Ascending aorta (tissue), 2 donors: ENCODE measurements around the gene FOXI1. TPM values are rescaled to one million over a fixed set of nuclear protein-coding genes. Genes with fewer than 3 reads are reported as not detected.

ENCODE experiments used
- DNase-seq, 2 donors: peaks; one replicate each; pipeline ENCODE4 v3.0.0-alpha.2; 2019; ENCODE audit warnings: low spot score in 2 of 2
- H3K27ac ChIP-seq, 2 donors: fragments of 200-600 bp; sonication (generic); one replicate each; pipeline ENCODE4 v1.5.1; 2016 to 2017; ENCODE audit warnings: mild to moderate bottlenecking in 1 of 2
- H3K27me3 ChIP-seq: fragments of 200-600 bp; sonication (generic); one replicate; pipeline ENCODE4 v1.5.1; 2017
- H3K36me3 ChIP-seq, 2 donors: fragments of 200-600 bp; sonication (generic); one replicate each; pipeline ENCODE4 v1.5.1; 2016
- H3K4me1 ChIP-seq, 2 donors: fragments of 200-600 bp; sonication (generic); one replicate each; pipeline ENCODE4 v1.5.1; 2016 to 2017; ENCODE audit warnings: mild to moderate bottlenecking in 1 of 2
- H3K4me3 ChIP-seq, 2 donors: fragments of 200-600 bp; sonication (generic); one replicate each; pipeline ENCODE4 v1.5.1; 2016 to 2017; ENCODE audit warnings: mild to moderate bottlenecking in 1 of 2
- H3K9me3 ChIP-seq, 2 donors: fragments of 200-600 bp; sonication (generic); one replicate each; pipeline ENCODE4 v1.5.1; 2016
- CTCF ChIP-seq, 3 experiments: fragments of 200-600 bp in 2 of 3; fragments of 450-650 bp in 1 of 3; sonication (generic) in 2 of 3; IDR thresholded peaks; one replicate each; pipeline ENCODE4 v1.5.1; 2016 to 2019; ENCODE audit warnings: antibody characterized with exemption in 3 of 3, mild to moderate bottlenecking in 1 of 3, moderate library complexity in 1 of 3
- intact Hi-C: fragments of 100-400 bp; cut with DNase I; formaldehyde crosslinking; loops from one replicate; pipeline ENCODE4 v1.15.1; 2023
- total RNA-seq: library from RNA; depleted of rRNA; stranded (reverse); fragments of >200 nt; gene quantifications from one replicate; pipeline ENCODE4 v1.1.0, GENCODE V29; 2016

The FOXI1 gene
- total RNA-seq, 1 donor from 2014 or later = not detected

- Histone ChIP-seq H3K4me3 (no peak overlapping the region), H3K36me3 (no peaks in the 10 kb centered on the region), H3K9me3 (no peaks in the 10 kb centered on the region), H3K4me1 (peaks cover 0 to 6% of the 10 kb centered on the region in 2 donors), H3K27ac (no peak overlapping the region), H3K27me3 (no peaks in the 10 kb centered on the region)
- no peak for TF ChIP-seq CTCF (IDR thresholded peaks at IDR 0.05)
- intact Hi-C loops = no loop called here
- DNase-seq = no peak
Observed at GRCh38 chr5:170148430-170149205, 42.9 kb downstream of the FOXI1 start.

GRCh38 chr5:170149206-170149515 lies 43.5 kb downstream of the FOXI1 start:
- intact Hi-C loops = no loop called here
- Histone ChIP-seq H3K4me1 (peaks cover 0 to 6% of the 10 kb centered on the region in 2 donors), H3K27ac (no peak overlapping the region), H3K36me3 (no peaks in the 10 kb centered on the region), H3K27me3 (no peaks in the 10 kb centered on the region), H3K9me3 (no peaks in the 10 kb centered on the region), H3K4me3 (no peak overlapping the region)
- DNase-seq = no peak
- no peak for TF ChIP-seq CTCF (IDR thresholded peaks at IDR 0.05)

- Histone ChIP-seq H3K4me1 (peaks cover 0 to 6% of the 10 kb centered on the region in 2 donors), H3K27me3 (no peaks in the 10 kb centered on the region)
Observed at GRCh38 chr5:170150713-170151096, 45.0 kb downstream of the FOXI1 start.

GRCh38 chr5:170151097-170151831 lies 45.6 kb downstream of the FOXI1 start:
- TF ChIP-seq CTCF (IDR thresholded peaks at IDR 0.05) = no peak
- peak overlapping the region; percentile 65 to 68 for H3K27ac ChIP-seq
- DNase-seq = peak in 1 of 2 donors; percentile 80
- no peaks in the 10 kb centered on the region for H3K27me3 ChIP-seq
- intact Hi-C loops = loop anchor here (5.0 kb wide), 1 partner anchor 236 kb away; the partner anchor contains the start of gene KCNMB1
- H3K4me3 ChIP-seq = no peak overlapping the region
- H3K9me3 ChIP-seq = no peaks in the 10 kb centered on the region
- H3K36me3 ChIP-seq = no peaks in the 10 kb centered on the region
- H3K4me1 ChIP-seq = peaks cover 0 to 6% of the 10 kb centered on the region in 2 donors

More at GRCh38 chr5:170150713-170151096, 45.0 kb downstream of the FOXI1 start:
- H3K4me3 ChIP-seq = no peak overlapping the region
- TF ChIP-seq CTCF (IDR thresholded peaks at IDR 0.05) = no peak
- peak overlapping the region in 1 of 2 donors; percentile 68 for H3K27ac ChIP-seq
- H3K9me3 ChIP-seq = no peaks in the 10 kb centered on the region
- intact Hi-C loops = loop anchor here (5.0 kb wide), 1 partner anchor 237 kb away; the partner anchor contains the start of gene KCNMB1
- no peak for DNase-seq
- H3K36me3 ChIP-seq = no peaks in the 10 kb centered on the region

GRCh38 chr5:170152767-170153166 lies 47.1 kb downstream of the FOXI1 start:
- no peak for TF ChIP-seq CTCF (IDR thresholded peaks at IDR 0.05)
- Histone ChIP-seq H3K4me3 (no peak overlapping the region), H3K27ac (no peak overlapping the region), H3K4me1 (peaks cover 0 to 6% of the 10 kb centered on the region in 2 donors), H3K9me3 (no peaks in the 10 kb centered on the region), H3K27me3 (no peaks in the 10 kb centered on the region), H3K36me3 (no peaks in the 10 kb centered on the region)
- no peak for DNase-seq
- intact Hi-C loops = loop anchor here (5.0 kb wide), 1 partner anchor 235 kb away; the partner anchor contains the start of gene KCNMB1
